Chondrocyte (in vitro differentiated cells): Measurements from ENCODE around the gene SPOPL. TPM values are rescaled to one million over a fixed set of nuclear protein-coding genes. Genes with fewer than 3 reads are reported as not detected.

Experiments
- DNase-seq: peaks from one replicate; pipeline ENCODE4 v3.0.0; 2021; ENCODE audit warnings: mixed read lengths, low spot score
- H3K27ac Mint-ChIP-seq: one replicate; pipeline ENCODE4 v1.8.0; 2021; ENCODE audit warnings: mild to moderate bottlenecking, moderate library complexity, mixed read lengths; ENCODE audit not compliant: unreplicated experiment
- H3K27me3 Mint-ChIP-seq: 2 replicates; pipeline ENCODE4 v1.8.0; 2021; ENCODE audit warnings: low read depth, mixed read lengths
- H3K36me3 Mint-ChIP-seq: 2 replicates; pipeline ENCODE4 v1.8.0; 2021; ENCODE audit warnings: low read depth, mixed read lengths
- H3K4me1 Mint-ChIP-seq: 2 replicates; pipeline ENCODE4 v1.8.0; 2021; ENCODE audit warnings: low read depth, mild to moderate bottlenecking, mixed read lengths
- H3K4me3 Mint-ChIP-seq: one replicate; pipeline ENCODE4 v1.8.0; 2021; ENCODE audit warnings: mild to moderate bottlenecking, moderate library complexity, mixed read lengths; ENCODE audit not compliant: unreplicated experiment
- H3K9me3 Mint-ChIP-seq: 2 replicates; pipeline ENCODE4 v1.8.0; 2021; ENCODE audit warnings: low read depth, mixed read lengths
- total RNA-seq: library from RNA; stranded (reverse); gene quantifications from 3 replicates; pipeline ENCODE4 v1.2.1, GENCODE V29; 2021
- TF ChIP-seq, protein P1 (sequence below): fragments of 200-600 bp; sonication (generic); IDR thresholded peaks from 2 replicates; pipeline ENCODE4 v1.5.0; 2021; ENCODE audit warnings: antibody characterized with exemption, mild to moderate bottlenecking, moderate library complexity

SPOPL gene
- total RNA-seq, 1 donor from 2014 or later = 16.2 TPM

DNA sequence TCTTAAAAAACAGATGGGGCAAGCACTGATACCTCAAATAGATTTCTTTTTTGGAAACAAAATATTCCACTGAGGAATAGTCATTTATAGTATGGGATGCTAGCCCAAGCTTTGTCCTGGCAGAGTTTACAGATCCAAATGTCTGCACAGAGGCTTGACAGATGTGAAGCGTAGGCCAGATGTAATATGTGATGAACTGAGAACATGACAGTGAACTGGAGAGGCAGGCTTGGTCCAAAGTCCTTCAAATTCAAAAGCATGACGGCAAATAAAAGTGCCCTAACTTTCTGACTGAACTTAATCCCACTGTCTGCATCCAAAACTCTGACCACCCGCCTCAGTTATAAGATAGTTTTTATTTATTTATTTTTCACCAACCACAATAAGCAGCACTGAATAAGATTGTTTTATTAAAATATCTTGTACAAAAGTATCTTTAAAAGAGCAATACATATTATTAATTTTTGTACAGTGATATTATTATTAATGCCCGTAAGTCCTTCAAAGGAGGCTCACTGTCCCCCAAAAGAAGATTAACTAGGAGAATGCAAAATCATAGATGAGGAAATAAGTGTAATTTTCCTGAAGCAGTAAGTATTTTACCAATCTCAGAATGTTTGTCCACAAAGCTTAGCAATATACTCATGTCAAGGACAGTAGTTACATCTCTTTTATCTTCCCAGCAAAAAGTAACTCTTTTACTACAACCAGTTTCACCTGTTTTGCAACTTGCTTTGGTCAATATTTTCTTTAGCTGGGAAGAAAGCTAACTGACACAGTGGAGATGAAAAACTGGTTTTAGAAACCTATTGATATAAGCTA is 10.7 kb upstream of the SPOPL start:
- Mint-ChIP-seq H3K4me3 (no peak overlapping the region), H3K4me1 (no peaks in the 10 kb centered on the region), H3K36me3 (no peaks in the 10 kb centered on the region), H3K27ac (no peak overlapping the region), H3K27me3 (no peaks in the 10 kb centered on the region), H3K9me3 (no peaks in the 10 kb centered on the region)
- no peak for DNase-seq
- TF ChIP-seq, protein P1, sequence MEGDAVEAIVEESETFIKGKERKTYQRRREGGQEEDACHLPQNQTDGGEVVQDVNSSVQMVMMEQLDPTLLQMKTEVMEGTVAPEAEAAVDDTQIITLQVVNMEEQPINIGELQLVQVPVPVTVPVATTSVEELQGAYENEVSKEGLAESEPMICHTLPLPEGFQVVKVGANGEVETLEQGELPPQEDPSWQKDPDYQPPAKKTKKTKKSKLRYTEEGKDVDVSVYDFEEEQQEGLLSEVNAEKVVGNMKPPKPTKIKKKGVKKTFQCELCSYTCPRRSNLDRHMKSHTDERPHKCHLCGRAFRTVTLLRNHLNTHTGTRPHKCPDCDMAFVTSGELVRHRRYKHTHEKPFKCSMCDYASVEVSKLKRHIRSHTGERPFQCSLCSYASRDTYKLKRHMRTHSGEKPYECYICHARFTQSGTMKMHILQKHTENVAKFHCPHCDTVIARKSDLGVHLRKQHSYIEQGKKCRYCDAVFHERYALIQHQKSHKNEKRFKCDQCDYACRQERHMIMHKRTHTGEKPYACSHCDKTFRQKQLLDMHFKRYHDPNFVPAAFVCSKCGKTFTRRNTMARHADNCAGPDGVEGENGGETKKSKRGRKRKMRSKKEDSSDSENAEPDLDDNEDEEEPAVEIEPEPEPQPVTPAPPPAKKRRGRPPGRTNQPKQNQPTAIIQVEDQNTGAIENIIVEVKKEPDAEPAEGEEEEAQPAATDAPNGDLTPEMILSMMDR = no peak

- Mint-ChIP-seq H3K27ac (no peak overlapping the region), H3K4me3 (no peak overlapping the region), H3K9me3 (no peaks in the 10 kb centered on the region), H3K27me3 (no peaks in the 10 kb centered on the region), H3K4me1 (no peaks in the 10 kb centered on the region), H3K36me3 (no peaks in the 10 kb centered on the region)
- TF ChIP-seq, protein P1 = no peak
- DNase-seq = no peak
These were observed 10.1 kb upstream of the SPOPL start for GRCh38 chr2:138491495-138491862.

DNA sequence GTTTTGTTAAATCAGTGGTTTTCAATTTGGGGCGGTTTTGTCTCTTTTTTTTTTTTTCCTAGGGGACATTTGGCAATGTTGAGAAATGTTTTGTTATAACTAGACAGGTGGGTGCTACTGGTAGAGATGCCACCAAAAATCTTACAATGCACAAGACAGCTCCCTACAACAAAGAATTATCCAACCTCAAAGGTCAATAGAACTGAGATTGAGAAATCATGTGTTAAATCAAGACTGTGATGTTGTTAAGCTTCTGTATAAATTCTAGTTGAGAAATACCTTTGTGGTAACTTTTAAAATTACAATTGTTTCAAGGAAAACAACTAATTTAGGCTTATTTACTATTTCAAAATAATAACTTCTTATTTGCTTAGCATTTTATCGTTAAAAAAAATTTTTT is 9.4 kb upstream of the SPOPL start:
- TF ChIP-seq, protein P1 = no peak
- no peaks in the 10 kb centered on the region for H3K36me3 Mint-ChIP-seq
- H3K27me3 Mint-ChIP-seq = no peaks in the 10 kb centered on the region
- no peaks in the 10 kb centered on the region for H3K9me3 Mint-ChIP-seq
- DNase-seq = no peak
- H3K4me3 Mint-ChIP-seq = no peak overlapping the region
- H3K27ac Mint-ChIP-seq = no peak overlapping the region
- H3K4me1 Mint-ChIP-seq = no peaks in the 10 kb centered on the region

DNA sequence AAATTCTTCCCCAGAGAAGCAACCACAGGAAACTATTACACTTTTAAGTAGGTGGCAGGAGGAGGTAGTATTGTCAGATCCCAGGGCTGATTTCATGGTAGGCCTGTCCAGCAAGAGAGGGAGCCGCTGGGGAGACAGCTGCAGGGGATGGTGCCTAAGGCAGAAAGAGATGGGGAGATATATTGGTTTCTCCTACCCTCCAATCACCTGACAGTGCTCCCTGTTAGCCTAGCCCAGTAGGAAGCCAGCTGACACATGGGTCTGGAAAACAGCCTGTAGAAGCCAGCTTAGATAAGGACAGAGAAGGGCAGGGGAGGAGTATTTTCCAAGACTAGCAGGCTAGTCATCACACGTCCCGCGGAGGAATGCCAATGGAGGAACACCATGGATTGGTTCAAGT is 8.2 kb upstream of the SPOPL start:
- TF ChIP-seq, protein P1 = no peak
- H3K27ac Mint-ChIP-seq = no peak overlapping the region
- H3K4me3 Mint-ChIP-seq = no peak overlapping the region
- DNase-seq = no peak
- no peaks in the 10 kb centered on the region for H3K27me3 Mint-ChIP-seq
- no peaks in the 10 kb centered on the region for H3K9me3 Mint-ChIP-seq
- no peaks in the 10 kb centered on the region for H3K36me3 Mint-ChIP-seq
- no peaks in the 10 kb centered on the region for H3K4me1 Mint-ChIP-seq

GRCh38 chr2:138494265-138494966 is 7.2 kb upstream of the SPOPL start:
- Mint-ChIP-seq H3K36me3 (no peaks in the 10 kb centered on the region), H3K4me1 (no peaks in the 10 kb centered on the region), H3K4me3 (no peak overlapping the region), H3K27ac (no peak overlapping the region), H3K9me3 (no peaks in the 10 kb centered on the region), H3K27me3 (no peaks in the 10 kb centered on the region)
- TF ChIP-seq, protein P1 = no peak
- no peak for DNase-seq
